WTC11 (cell line): Measurements from ENCODE around the gene GNPTG. TPM values are rescaled to one million over a fixed set of nuclear protein-coding genes. Genes with fewer than 3 reads are reported as not detected.

Experiments
- ATAC-seq: fragments of 200-7000 bp; cut with Tn5 transposase; 2 replicates; pipeline ENCODE4 v1.10.0; 2021; ENCODE audit warnings: mild to moderate bottlenecking, moderate library complexity
- CTCF ChIA-PET: fragments of 300-600 bp; sonication (Branson Sonifier 250); formaldehyde crosslinking; loops from one replicate; lab custom pipeline; 2021; ENCODE audit warnings: antibody characterized with exemption; lab: Charles Lee
- POLR2A ChIA-PET: fragments of 350-600 bp; sonication (Branson Sonifier 250); formaldehyde crosslinking; loops from one replicate; lab custom pipeline; 2021; ENCODE audit warnings: antibody characterized with exemption; lab: Charles Lee
- DNase-seq: peaks from one replicate; pipeline ENCODE4 v3.0.0; 2021; ENCODE audit warnings: low spot score
- H3K27ac Mint-ChIP-seq: 2 replicates; pipeline ENCODE4 v1.8.0; 2021; ENCODE audit warnings: mixed read lengths
- H3K27me3 Mint-ChIP-seq: 2 replicates; pipeline ENCODE4 v1.8.0; 2021; ENCODE audit warnings: low read depth, mild to moderate bottlenecking, moderate library complexity, mixed read lengths
- H3K36me3 Mint-ChIP-seq: 2 replicates; pipeline ENCODE4 v1.8.0; 2021; ENCODE audit warnings: mixed read lengths
- H3K4me1 Mint-ChIP-seq: 2 replicates; pipeline ENCODE4 v1.8.0; 2022; ENCODE audit warnings: mixed read lengths
- H3K4me3 Mint-ChIP-seq: 2 replicates; pipeline ENCODE4 v1.8.0; 2021; ENCODE audit warnings: mild to moderate bottlenecking, moderate library complexity, mixed read lengths
- H3K9me3 Mint-ChIP-seq: 2 replicates; pipeline ENCODE4 v1.8.0; 2021; ENCODE audit warnings: mixed read lengths
- FOXK1 ChIP-seq: sonication (generic); formaldehyde crosslinking; IDR thresholded peaks from 2 replicates; pipeline ENCODE4 v1.8.0; 2022; ENCODE audit warnings: mild to moderate bottlenecking, moderate library complexity, missing genetic modification reagents
- GABPB1 ChIP-seq: sonication (generic); formaldehyde crosslinking; IDR thresholded peaks from 2 replicates; pipeline ENCODE4 v1.8.1; 2023; ENCODE audit warnings: mild to moderate bottlenecking, missing genetic modification reagents
- IRF2 ChIP-seq: sonication (generic); formaldehyde crosslinking; IDR thresholded peaks from 2 replicates; pipeline ENCODE4 v1.8.0; 2022; ENCODE audit warnings: low read depth, missing genetic modification reagents, borderline replicate concordance
- JUN ChIP-seq: sonication (generic); formaldehyde crosslinking; IDR thresholded peaks from 2 replicates; pipeline ENCODE4 v1.8.0; 2023; ENCODE audit warnings: mild to moderate bottlenecking, missing genetic modification reagents
- SOX15 ChIP-seq: fragments of 250-450 bp; sonication (Bioruptor Pico); IDR thresholded peaks from 2 replicates; pipeline ENCODE4 v1.9.0; 2021; ENCODE audit warnings: mild to moderate bottlenecking
- TCF7 ChIP-seq: sonication (generic); formaldehyde crosslinking; IDR thresholded peaks from 2 replicates; pipeline ENCODE4 v1.8.0; 2022; ENCODE audit warnings: mild to moderate bottlenecking, low read depth, missing genetic modification reagents, moderate library complexity
- ZNF263 ChIP-seq: sonication (generic); formaldehyde crosslinking; IDR thresholded peaks from 2 replicates; pipeline ENCODE4 v1.8.1; 2022; ENCODE audit warnings: low read depth, mild to moderate bottlenecking, moderate library complexity, missing genetic modification reagents
- total RNA-seq: library from RNA; stranded (reverse); gene quantifications from 3 replicates; pipeline ENCODE4 v1.2.3, GENCODE V29; 2021
- TF ChIP-seq, protein P1 (sequence below): sonication (generic); formaldehyde crosslinking; IDR thresholded peaks from 2 replicates; pipeline ENCODE4 v1.8.1; 2023; ENCODE audit warnings: mild to moderate bottlenecking, moderate library complexity, missing genetic modification reagents
- TF ChIP-seq, protein P2 (sequence below): fragments of 250-450 bp; sonication (Bioruptor Pico); IDR thresholded peaks from 2 replicates; pipeline ENCODE4 v1.9.0; 2021; ENCODE audit warnings: moderate library complexity, mild to moderate bottlenecking, inconsistent platforms, borderline replicate concordance
- TF ChIP-seq, protein P3 (sequence below): fragments of 200-600 bp; IDR thresholded peaks from 2 replicates; pipeline ENCODE4 v1.8.0; 2022; ENCODE audit warnings: antibody characterized with exemption
- TF ChIP-seq, protein P4 (sequence below): sonication (generic); formaldehyde crosslinking; IDR thresholded peaks from 2 replicates; pipeline ENCODE4 v1.8.1; 2022; ENCODE audit warnings: mild to moderate bottlenecking, moderate library complexity, missing genetic modification reagents
- TF ChIP-seq, protein P5 (sequence below): fragments of 250-450 bp; sonication (Bioruptor Pico); IDR thresholded peaks from 2 replicates; pipeline ENCODE4 v1.9.0; 2021; ENCODE audit warnings: mild to moderate bottlenecking, borderline replicate concordance
- TF ChIP-seq, protein P6 (sequence below): sonication (generic); formaldehyde crosslinking; conservative IDR thresholded peaks from 2 replicates; pipeline ENCODE4 v1.8.1; 2022; ENCODE audit warnings: mild to moderate bottlenecking, missing genetic modification reagents

The GNPTG gene
- total RNA-seq, 1 experiment from 2014 or later = 35.9 TPM

DNA sequence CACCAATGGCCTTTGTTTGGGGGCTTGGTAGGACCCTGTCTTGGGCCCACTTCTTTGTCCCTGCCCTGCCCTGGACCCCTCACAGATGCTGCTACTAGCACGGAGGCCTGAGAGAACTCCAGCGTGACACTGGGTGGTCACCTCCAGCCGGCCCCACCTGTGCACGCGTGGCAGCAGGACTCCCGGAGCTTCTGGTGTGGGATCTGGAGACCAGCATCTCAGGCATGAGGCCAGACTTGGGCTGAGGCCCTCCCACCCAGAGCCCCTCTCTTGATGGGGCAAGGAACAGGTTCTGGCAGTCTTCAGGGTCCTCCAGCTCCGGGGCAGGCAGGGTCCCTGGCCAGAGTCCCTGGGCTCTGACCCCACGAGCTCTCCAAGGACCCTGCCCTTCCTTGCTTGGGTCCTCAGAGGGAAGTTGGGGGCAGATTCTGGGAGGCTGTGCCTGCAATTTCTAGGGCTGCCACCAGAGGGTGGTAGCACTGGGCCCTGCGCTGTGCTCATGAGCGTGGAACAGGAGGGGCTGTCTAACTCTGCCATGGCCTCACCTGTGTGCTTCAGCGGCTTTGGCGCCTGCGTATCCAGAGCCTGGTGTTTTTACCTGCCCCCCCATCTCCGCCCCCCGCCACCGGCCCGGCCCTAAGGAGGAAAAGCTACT is 21.3 kb upstream of the GNPTG start:
- peaks cover 21% of the 10 kb centered on the region for H3K27me3 Mint-ChIP-seq

More for the DNA sequence above, 21.3 kb upstream of the GNPTG start:
- no peak for TF ChIP-seq IRF2 (CRISPR knock-in tag)
- no peak for TF ChIP-seq GABPB1 (CRISPR knock-in tag)
- no peak for TF ChIP-seq SOX15 (CRISPR knock-in tag)
- TF ChIP-seq, protein P1, sequence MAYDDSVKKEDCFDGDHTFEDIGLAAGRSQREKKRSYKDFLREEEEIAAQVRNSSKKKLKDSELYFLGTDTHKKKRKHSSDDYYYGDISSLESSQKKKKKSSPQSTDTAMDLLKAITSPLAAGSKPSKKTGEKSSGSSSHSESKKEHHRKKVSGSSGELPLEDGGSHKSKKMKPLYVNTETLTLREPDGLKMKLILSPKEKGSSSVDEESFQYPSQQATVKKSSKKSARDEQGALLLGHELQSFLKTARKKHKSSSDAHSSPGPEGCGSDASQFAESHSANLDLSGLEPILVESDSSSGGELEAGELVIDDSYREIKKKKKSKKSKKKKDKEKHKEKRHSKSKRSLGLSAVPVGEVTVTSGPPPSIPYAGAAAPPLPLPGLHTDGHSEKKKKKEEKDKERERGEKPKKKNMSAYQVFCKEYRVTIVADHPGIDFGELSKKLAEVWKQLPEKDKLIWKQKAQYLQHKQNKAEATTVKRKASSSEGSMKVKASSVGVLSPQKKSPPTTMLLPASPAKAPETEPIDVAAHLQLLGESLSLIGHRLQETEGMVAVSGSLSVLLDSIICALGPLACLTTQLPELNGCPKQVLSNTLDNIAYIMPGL (CRISPR knock-in tag) = 0 out of 2 replicates have a peak, but pooled peaks have one; percentile 32
- TF ChIP-seq, protein P2, sequence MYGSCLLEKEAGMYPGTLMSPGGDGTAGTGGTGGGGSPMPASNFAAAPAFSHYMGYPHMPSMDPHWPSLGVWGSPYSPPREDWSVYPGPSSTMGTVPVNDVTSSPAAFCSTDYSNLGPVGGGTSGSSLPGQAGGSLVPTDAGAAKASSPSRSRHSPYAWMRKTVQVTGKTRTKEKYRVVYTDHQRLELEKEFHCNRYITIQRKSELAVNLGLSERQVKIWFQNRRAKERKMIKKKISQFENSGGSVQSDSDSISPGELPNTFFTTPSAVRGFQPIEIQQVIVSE = no peak
- TF ChIP-seq FOXK1 (CRISPR knock-in tag) = no peak
- 0 out of 2 replicates have a peak, but pooled peaks have one; percentile 37 for TF ChIP-seq ZNF263 (CRISPR knock-in tag)
- TF ChIP-seq, protein P3, sequence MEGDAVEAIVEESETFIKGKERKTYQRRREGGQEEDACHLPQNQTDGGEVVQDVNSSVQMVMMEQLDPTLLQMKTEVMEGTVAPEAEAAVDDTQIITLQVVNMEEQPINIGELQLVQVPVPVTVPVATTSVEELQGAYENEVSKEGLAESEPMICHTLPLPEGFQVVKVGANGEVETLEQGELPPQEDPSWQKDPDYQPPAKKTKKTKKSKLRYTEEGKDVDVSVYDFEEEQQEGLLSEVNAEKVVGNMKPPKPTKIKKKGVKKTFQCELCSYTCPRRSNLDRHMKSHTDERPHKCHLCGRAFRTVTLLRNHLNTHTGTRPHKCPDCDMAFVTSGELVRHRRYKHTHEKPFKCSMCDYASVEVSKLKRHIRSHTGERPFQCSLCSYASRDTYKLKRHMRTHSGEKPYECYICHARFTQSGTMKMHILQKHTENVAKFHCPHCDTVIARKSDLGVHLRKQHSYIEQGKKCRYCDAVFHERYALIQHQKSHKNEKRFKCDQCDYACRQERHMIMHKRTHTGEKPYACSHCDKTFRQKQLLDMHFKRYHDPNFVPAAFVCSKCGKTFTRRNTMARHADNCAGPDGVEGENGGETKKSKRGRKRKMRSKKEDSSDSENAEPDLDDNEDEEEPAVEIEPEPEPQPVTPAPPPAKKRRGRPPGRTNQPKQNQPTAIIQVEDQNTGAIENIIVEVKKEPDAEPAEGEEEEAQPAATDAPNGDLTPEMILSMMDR = peak; percentile 88
- TF ChIP-seq, protein P4, sequence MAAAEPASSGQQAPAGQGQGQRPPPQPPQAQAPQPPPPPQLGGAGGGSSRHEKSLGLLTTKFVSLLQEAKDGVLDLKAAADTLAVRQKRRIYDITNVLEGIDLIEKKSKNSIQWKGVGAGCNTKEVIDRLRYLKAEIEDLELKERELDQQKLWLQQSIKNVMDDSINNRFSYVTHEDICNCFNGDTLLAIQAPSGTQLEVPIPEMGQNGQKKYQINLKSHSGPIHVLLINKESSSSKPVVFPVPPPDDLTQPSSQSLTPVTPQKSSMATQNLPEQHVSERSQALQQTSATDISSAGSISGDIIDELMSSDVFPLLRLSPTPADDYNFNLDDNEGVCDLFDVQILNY = 0 out of 2 replicates have a peak, but pooled peaks have one; percentile 17
- TF ChIP-seq, protein P5, sequence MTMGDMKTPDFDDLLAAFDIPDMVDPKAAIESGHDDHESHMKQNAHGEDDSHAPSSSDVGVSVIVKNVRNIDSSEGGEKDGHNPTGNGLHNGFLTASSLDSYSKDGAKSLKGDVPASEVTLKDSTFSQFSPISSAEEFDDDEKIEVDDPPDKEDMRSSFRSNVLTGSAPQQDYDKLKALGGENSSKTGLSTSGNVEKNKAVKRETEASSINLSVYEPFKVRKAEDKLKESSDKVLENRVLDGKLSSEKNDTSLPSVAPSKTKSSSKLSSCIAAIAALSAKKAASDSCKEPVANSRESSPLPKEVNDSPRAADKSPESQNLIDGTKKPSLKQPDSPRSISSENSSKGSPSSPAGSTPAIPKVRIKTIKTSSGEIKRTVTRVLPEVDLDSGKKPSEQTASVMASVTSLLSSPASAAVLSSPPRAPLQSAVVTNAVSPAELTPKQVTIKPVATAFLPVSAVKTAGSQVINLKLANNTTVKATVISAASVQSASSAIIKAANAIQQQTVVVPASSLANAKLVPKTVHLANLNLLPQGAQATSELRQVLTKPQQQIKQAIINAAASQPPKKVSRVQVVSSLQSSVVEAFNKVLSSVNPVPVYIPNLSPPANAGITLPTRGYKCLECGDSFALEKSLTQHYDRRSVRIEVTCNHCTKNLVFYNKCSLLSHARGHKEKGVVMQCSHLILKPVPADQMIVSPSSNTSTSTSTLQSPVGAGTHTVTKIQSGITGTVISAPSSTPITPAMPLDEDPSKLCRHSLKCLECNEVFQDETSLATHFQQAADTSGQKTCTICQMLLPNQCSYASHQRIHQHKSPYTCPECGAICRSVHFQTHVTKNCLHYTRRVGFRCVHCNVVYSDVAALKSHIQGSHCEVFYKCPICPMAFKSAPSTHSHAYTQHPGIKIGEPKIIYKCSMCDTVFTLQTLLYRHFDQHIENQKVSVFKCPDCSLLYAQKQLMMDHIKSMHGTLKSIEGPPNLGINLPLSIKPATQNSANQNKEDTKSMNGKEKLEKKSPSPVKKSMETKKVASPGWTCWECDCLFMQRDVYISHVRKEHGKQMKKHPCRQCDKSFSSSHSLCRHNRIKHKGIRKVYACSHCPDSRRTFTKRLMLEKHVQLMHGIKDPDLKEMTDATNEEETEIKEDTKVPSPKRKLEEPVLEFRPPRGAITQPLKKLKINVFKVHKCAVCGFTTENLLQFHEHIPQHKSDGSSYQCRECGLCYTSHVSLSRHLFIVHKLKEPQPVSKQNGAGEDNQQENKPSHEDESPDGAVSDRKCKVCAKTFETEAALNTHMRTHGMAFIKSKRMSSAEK = no peak
- TF ChIP-seq, protein P6, sequence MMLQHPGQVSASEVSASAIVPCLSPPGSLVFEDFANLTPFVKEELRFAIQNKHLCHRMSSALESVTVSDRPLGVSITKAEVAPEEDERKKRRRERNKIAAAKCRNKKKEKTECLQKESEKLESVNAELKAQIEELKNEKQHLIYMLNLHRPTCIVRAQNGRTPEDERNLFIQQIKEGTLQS (CRISPR knock-in tag) = no peak
- no peak for TF ChIP-seq JUN
- no peak for TF ChIP-seq TCF7
- TF ChIP-seq, all 79 proteins: peak for 4
- Mint-ChIP-seq H3K36me3 (no peaks in the 10 kb centered on the region), H3K4me3 (no peak overlapping the region), H3K9me3 (no peaks in the 10 kb centered on the region), H3K4me1 (peaks cover 17% of the 10 kb centered on the region), H3K27ac (no peak overlapping the region)
- ChIA-PET POLR2A (no interaction called here), CTCF (interaction anchor here (0.5 to 2.2 kb wide), 23 partner anchors 12 to 274 kb away, joined by 3 to 16 read pairs (median 4); partner anchors contain the start of genes TELO2, UBE2I and UQCC4)
- peak; percentile 82 for DNase-seq
- peak; percentile 41 for ATAC-seq
